Naive thymus-derived CD4-positive, alpha-beta T cell (primary cell): ENCODE results near the gene BTNL3. TPM values are rescaled to one million over a fixed set of nuclear protein-coding genes. Genes with fewer than 3 reads are reported as not detected.

Experiments used
- microRNA-seq: library from miRNA; unstranded; fragments of <30 nt; microRNA quantifications from one replicate; pipeline ENCODE4 v1.2.0, GENCODE V29; 2022; ENCODE audit warnings: borderline microRNAs expressed
- polyA plus RNA-seq, 2 donors: library from polyadenylated mRNA; unstranded; fragments of 300-500 nt; fragmentation: Illumina TruSeq; gene quantifications; one replicate each; pipeline ENCODE4 v1.2.3, GENCODE V29; 2021
- total RNA-seq, 6 experiments: library from RNA in 5 of 6; stranded (reverse) in 5 of 6; gene quantifications; 1 replicate in 5 of 6; 2 replicates in 1 of 6; pipeline ENCODE4 v1.2.3 and lab custom pipeline; 2021 to 2026

The BTNL3 gene
- total and polyA plus RNA-seq, 7 experiments from 2014 or later, result not detected

Small RNA genes within 50 kb of the gene (microRNA-seq; reads per million reads assigned to microRNA genes)
- gene MIR8089, result not detected

Other genes starting within 250 kb of the BTNL3 start
- not detected for gene OR2Y1, start 248.8 kb upstream of the BTNL3 start, total RNA-seq
- gene OR2Y1, start 248.8 kb upstream of the BTNL3 start, polyA plus RNA-seq, result not detected
- 100 to 1,000 TPM; 101 to 206 (median 196) TPM for gene MGAT1, start 186.0 kb upstream of the BTNL3 start, total RNA-seq
- 100 to 1,000 TPM in 1 of 2 donors, 10 to 100 TPM in 1; 98.6 to 178 TPM for gene MGAT1, start 186.0 kb upstream of the BTNL3 start, polyA plus RNA-seq
- 10 to 100 TPM; 25.9 to 80.4 (median 36.4) TPM for gene ZFP62, start 127.6 kb upstream of the BTNL3 start, total RNA-seq
- 10 to 100 TPM; 24.9 to 28.6 TPM for gene ZFP62, start 127.6 kb upstream of the BTNL3 start, polyA plus RNA-seq
- not detected for gene BTNL8, start 89.7 kb upstream of the BTNL3 start, total RNA-seq
- not detected for gene BTNL8, start 89.7 kb upstream of the BTNL3 start, polyA plus RNA-seq
- gene BTNL9, start 51.4 kb downstream of the BTNL3 start, total RNA-seq, result 1 to 10 TPM in 1 of 5 experiments, not detected in 4; 1.6 TPM
- not detected for gene BTNL9, start 51.4 kb downstream of the BTNL3 start, polyA plus RNA-seq
- gene OR2V1, start 142.3 kb downstream of the BTNL3 start, total RNA-seq, result not detected
- not detected for gene OR2V1, start 142.3 kb downstream of the BTNL3 start, polyA plus RNA-seq
- gene OR2V2, start 158.7 kb downstream of the BTNL3 start, total RNA-seq, result not detected
- not detected for gene OR2V2, start 158.7 kb downstream of the BTNL3 start, polyA plus RNA-seq
- 1 to 10 TPM; 1.1 to 6.1 (median 3.6) TPM for gene TRIM7, start 216.3 kb downstream of the BTNL3 start, total RNA-seq
- gene TRIM7, start 216.3 kb downstream of the BTNL3 start, polyA plus RNA-seq, result under 1 TPM in 1 of 2 donors, not detected in 1; 0.28 TPM
- 10 to 100 TPM; 27.3 to 36.5 (median 32.6) TPM for gene TRIM41, start 234.4 kb downstream of the BTNL3 start, total RNA-seq
- gene TRIM41, start 234.4 kb downstream of the BTNL3 start, polyA plus RNA-seq, result 1 to 10 TPM in 1 of 2 donors, under 1 TPM in 1; 0.72 to 1.1 TPM